Stimulated activated naive B cell treated with anti-CD40 and anti-IgM and Interleukin-4, amounts not matched to agents 10 μg/mL and 1 μg/mL and 100 μg/mL, for 72 hours (primary cell): Measurements from ENCODE around the gene NLK.

Source experiments
- ATAC-seq, 2 donors: fragments of 150-1000 bp; cut with Tn5 transposase; replicated peaks; 2 replicates each; pipeline ENCODE4 v1.10.0; 2021; ENCODE audit warnings: moderate library complexity in 1 of 2
- DNase-seq: peaks from one replicate; pipeline ENCODE4 v3.0.0; 2021
- H3K27ac Mint-ChIP-seq: one replicate; pipeline ENCODE4 v1.8.0; 2022; ENCODE audit warnings: mild to moderate bottlenecking, mixed read lengths
- H3K27me3 Mint-ChIP-seq, 2 donors: one replicate each; pipeline ENCODE4 v1.8.0; 2022; ENCODE audit warnings: mixed read lengths in 2 of 2
- H3K36me3 Mint-ChIP-seq, 2 donors: one replicate each; pipeline ENCODE4 v1.8.0; 2022; ENCODE audit warnings: mixed read lengths in 2 of 2, mild to moderate bottlenecking in 1 of 2
- H3K4me1 Mint-ChIP-seq, 2 donors: one replicate each; pipeline ENCODE4 v1.8.0; 2022; ENCODE audit warnings: mixed read lengths in 2 of 2, mild to moderate bottlenecking in 1 of 2
- H3K4me3 Mint-ChIP-seq, 2 donors: one replicate each; pipeline ENCODE4 v1.8.0; 2022; ENCODE audit warnings: mild to moderate bottlenecking in 2 of 2, mixed read lengths in 2 of 2, moderate library complexity in 1 of 2
- H3K9me3 Mint-ChIP-seq, 2 donors: one replicate each; pipeline ENCODE4 v1.8.0; 2022; ENCODE audit warnings: mixed read lengths in 2 of 2, mild to moderate bottlenecking in 1 of 2

Gene NLK

DNA sequence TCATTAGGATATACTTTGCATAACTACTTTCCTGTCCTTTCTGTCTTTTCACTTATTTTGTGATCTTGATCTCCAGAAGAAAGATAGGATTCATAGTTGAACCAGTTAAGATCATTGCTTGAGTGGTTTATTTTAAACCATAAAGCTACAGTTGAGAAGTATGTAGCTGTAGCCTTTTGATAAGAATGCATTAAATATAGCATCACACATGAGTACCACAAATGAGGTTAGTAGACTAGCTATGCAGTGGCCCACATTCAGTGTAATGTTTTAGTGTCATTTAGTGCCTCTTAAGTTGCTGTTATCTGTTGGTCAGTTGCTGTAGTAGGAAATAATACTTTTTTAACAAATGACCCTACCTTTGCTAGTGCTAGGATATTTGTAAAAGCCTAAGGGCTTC lies 1.3 kb downstream of the NLK start:
- Mint-ChIP-seq H3K4me1 (peaks cover 35 to 61% of the 10 kb centered on the region in 2 donors), H3K4me3 (peak overlapping the region; percentile 90 to 96), H3K27me3 (peaks cover 0 to 4% of the 10 kb centered on the region in 2 donors), H3K36me3 (peaks cover 17 to 39% of the 10 kb centered on the region in 2 donors), H3K9me3 (peaks cover 4% of the 10 kb centered on the region in 2 donors), H3K27ac (no peak overlapping the region)
- no peak for ATAC-seq
- no peak for DNase-seq

DNA sequence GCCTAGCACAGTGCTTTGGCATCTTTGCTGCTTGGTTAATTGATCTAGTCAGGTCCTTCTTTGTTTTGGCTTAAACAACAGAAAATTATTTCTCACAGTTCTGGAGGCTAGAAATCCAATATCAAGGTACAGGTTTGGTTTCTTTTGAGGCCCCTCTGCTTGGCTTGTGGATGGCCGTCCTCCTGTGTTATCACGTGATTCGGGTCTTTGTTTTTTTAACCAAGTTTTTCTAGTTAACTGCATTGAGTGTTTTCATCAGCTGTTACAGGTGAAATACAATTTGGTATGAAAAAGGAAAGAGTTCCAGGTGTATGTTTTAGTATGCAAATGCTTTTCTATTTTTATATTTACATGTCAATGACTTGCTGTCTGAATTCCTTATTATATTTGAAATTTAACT lies 2.8 kb downstream of the NLK start:
- DNase-seq (no peak), ATAC-seq (no peak)
- Mint-ChIP-seq H3K36me3 (peaks cover 26 to 50% of the 10 kb centered on the region in 2 donors), H3K4me3 (peak overlapping the region in 1 of 2 donors; percentile 47), H3K4me1 (peaks cover 41 to 72% of the 10 kb centered on the region in 2 donors), H3K27me3 (no peaks in the 10 kb centered on the region), H3K9me3 (peaks cover 0 to 2% of the 10 kb centered on the region in 2 donors), H3K27ac (no peak overlapping the region)

DNA sequence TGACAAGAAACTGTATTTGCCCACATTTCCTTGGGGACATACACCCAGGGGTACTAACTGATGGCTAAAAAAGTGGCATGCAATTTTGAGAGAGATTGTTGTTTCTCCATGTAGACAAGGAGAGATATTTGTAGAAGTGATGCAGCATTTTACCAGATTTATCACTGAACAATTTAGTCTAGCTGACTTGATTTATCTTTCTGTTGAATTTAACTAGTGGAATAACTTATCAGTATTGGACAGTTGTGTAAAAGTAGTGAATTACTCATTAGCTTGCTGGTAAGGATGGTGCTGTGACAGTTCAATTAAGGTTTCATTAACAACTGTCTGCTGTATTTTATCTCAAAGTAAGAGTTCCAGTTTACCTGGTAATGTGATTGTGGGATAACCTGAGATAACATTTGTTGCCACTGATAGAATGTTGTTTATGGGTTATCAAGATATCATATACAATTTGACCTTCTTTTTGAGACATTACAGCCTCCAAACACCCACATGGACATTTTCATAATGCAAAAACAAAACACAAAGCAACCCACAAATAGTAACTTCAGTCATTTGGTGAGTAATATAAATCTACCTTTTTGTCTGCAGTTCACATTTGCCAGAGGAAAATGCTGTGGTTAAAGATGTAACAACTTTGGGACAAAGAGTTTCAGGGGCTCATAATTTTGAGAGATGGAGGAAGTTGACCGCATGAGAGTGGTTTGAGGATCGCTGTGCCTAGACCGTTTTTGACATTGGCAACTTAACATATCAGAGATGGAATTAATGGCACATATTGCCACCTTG lies 3.8 kb downstream of the NLK start:
- Mint-ChIP-seq H3K27me3 (no peaks in the 10 kb centered on the region), H3K4me3 (peak overlapping the region; percentile 55 to 67), H3K36me3 (peaks cover 27 to 53% of the 10 kb centered on the region in 2 donors), H3K27ac (no peak overlapping the region), H3K4me1 (peaks cover 43 to 72% of the 10 kb centered on the region in 2 donors), H3K9me3 (no peaks in the 10 kb centered on the region)
- DNase-seq: no peak
- peak; percentile 15 to 20 for ATAC-seq

DNA sequence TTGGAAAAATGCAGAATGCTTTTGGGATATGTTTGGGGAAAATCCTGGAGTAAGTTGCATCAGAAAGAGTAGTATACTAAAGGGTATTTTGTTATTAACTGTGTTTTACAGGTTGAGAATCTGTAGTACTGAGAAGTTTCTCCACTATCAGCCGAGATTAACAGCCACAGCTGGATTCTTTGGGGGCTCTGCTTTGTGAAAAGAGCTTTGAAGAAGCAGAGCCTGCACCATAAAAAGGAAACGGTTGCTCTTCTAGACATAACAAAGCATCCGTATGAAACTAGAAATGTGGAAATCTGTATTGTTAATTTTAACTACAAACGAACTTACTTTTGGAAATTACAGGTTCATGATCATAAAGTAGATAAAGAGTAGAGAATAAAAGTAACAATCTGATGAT lies 5.3 kb downstream of the NLK start:
- no peaks in the 10 kb centered on the region for H3K27me3 Mint-ChIP-seq
- no peak overlapping the region for H3K4me3 Mint-ChIP-seq
- no peak for DNase-seq
- H3K4me1 Mint-ChIP-seq: peaks cover 41 to 67% of the 10 kb centered on the region in 2 donors
- no peak overlapping the region for H3K27ac Mint-ChIP-seq
- no peaks in the 10 kb centered on the region for H3K9me3 Mint-ChIP-seq
- ATAC-seq: no peak
- peaks cover 26 to 43% of the 10 kb centered on the region in 2 donors for H3K36me3 Mint-ChIP-seq

DNA sequence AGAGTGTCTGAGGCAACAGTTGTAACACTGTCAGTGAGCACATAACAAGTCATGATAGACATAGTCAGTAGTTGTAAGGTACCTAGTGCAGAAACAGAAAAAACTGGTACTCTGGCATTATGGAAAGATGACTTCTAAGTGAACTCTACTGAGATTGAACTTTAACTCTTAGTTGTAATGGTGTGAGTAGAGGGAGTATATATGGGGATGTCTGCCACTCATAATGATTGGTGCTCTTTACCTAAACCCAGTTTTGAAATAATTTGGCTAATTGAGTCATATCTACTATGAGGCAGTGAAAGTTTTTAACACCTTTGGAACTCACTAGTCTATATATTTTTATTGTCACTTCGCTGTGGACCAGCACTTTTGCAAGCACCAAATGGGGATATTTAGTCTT lies 6.6 kb downstream of the NLK start:
- no peaks in the 10 kb centered on the region for H3K27me3 Mint-ChIP-seq
- no peak for ATAC-seq
- no peak overlapping the region for H3K27ac Mint-ChIP-seq
- H3K9me3 Mint-ChIP-seq: no peaks in the 10 kb centered on the region
- no peak for DNase-seq
- peaks cover 20 to 32% of the 10 kb centered on the region in 2 donors for H3K36me3 Mint-ChIP-seq
- peaks cover 41 to 70% of the 10 kb centered on the region in 2 donors for H3K4me1 Mint-ChIP-seq
- H3K4me3 Mint-ChIP-seq: no peak overlapping the region

DNA sequence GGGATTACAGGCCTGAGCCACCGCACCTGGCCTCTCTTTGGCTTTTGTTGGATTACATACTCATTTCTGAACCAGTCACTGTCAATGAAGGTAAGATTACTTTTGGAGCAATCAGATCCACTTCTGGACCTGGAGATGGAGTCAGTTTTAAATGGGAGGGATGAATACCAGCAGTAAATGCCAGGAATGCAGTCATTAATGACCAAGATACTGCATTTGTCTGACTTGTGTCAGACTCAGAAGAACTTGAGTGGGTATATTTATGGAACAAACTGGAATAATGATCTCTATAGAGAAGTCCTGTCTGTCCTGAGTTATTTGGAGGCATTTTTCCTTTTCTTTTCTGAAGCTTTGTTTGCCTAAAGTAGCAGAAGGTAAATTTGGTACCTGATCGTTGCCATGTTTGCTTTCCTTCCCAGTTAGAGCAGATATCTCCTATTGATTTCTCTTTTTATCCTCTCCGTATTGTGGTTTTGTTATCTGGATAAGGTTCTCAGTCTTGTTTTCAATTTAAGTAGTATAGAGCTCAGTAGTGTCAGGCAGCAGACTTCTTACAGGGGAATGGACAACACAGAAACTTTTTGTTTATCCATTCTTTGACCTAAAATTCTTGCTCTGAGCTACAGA lies 10.7 kb downstream of the NLK start:
- H3K36me3 Mint-ChIP-seq: peaks cover 10 to 15% of the 10 kb centered on the region in 2 donors
- ATAC-seq: no peak
- no peak overlapping the region for H3K27ac Mint-ChIP-seq
- H3K27me3 Mint-ChIP-seq: no peaks in the 10 kb centered on the region
- H3K4me3 Mint-ChIP-seq: no peak overlapping the region
- no peak for DNase-seq
- H3K4me1 Mint-ChIP-seq: peaks cover 26 to 64% of the 10 kb centered on the region in 2 donors
- H3K9me3 Mint-ChIP-seq: no peaks in the 10 kb centered on the region

DNA sequence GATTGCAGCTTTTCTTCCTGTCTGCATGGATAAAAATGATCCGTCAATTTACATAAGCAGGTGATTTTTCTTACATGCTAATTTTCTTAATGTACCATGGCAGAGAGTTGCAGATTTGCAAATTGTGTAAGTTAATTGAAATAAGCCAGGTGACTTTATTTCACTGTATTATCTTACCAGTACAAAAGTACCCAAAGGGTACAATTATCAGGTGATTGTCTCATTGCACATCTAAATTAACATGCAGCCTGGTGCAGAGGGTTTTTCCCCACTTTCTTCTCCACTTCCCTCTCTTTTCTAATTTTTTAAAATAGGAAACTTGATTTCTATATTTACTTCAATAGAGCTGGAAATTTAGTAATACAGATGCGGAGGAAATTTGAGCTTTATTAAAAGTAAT lies 11.2 kb downstream of the NLK start:
- no peak overlapping the region for H3K27ac Mint-ChIP-seq
- H3K4me3 Mint-ChIP-seq: peak overlapping the region in 1 of 2 donors; percentile 30

DNA sequence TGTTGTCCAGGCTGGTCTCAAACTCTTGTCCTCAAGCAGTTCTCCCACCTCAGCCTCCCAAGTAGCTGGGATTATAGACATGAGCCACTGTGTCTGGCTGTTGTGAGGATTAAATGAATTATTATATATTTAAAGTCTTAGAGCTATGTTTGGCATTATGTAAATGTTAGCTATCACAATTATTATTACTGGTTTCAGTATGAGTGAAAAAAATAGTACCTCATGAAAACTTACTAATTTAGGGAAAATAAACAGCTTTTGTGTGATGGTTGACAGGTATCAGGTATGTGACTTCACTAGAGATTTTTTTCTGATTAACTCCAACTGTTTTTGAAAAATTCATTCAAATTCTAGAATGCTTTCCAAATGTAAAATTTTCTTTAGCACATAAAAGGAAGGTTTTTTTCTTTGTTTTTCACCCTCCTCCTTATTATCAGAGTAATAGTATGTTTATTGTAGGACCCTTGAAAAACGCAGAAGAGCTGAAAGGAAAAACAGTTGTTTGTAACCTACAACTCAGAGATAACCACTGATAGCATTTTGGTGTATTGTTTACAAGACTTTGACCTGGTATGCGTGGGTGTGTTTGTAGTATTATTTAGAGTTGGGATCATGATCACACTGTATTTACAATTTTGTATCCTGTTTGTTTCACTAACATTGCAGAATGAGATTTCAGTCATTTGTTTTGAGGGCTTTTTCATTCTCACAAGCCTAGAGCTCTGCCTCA lies 13.2 kb downstream of the NLK start:
- DNase-seq: no peak
- Mint-ChIP-seq H3K4me1 (peaks cover 19 to 49% of the 10 kb centered on the region in 2 donors), H3K27ac (no peak overlapping the region), H3K9me3 (no peaks in the 10 kb centered on the region), H3K36me3 (no peaks in the 10 kb centered on the region), H3K27me3 (no peaks in the 10 kb centered on the region), H3K4me3 (no peak overlapping the region)
- ATAC-seq: peak; percentile 35 to 48

More for the DNA sequence above, 11.2 kb downstream of the NLK start:
- ATAC-seq: peak; percentile 42 to 48
- no peak for DNase-seq
- no peaks in the 10 kb centered on the region for H3K9me3 Mint-ChIP-seq
- no peaks in the 10 kb centered on the region for H3K27me3 Mint-ChIP-seq
- peaks cover 10 to 14% of the 10 kb centered on the region in 2 donors for H3K36me3 Mint-ChIP-seq
- peaks cover 30 to 69% of the 10 kb centered on the region in 2 donors for H3K4me1 Mint-ChIP-seq

DNA sequence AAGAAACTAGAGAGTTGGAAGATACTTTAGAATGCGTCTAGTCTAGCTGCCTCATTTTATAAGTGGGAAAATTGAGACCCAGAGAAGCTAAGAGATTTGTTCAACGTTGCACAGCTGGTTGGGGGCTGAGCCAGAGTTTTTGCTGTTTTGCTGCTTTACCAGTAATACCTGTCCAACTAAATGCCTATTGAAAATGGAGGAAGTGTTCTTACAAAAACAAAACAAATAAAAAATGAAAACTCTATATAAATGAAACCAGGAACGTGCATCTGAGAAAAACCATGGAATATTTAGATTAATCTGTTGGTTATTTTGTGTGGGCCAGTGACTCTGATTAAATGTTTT lies 13.8 kb downstream of the NLK start:
- no peaks in the 10 kb centered on the region for H3K27me3 Mint-ChIP-seq
- H3K4me1 Mint-ChIP-seq: peaks cover 19 to 47% of the 10 kb centered on the region in 2 donors
- H3K9me3 Mint-ChIP-seq: no peaks in the 10 kb centered on the region
- ATAC-seq (no peak), DNase-seq (no peak)
- no peak overlapping the region for H3K4me3 Mint-ChIP-seq
- H3K27ac Mint-ChIP-seq: no peak overlapping the region
- H3K36me3 Mint-ChIP-seq: no peaks in the 10 kb centered on the region

DNA sequence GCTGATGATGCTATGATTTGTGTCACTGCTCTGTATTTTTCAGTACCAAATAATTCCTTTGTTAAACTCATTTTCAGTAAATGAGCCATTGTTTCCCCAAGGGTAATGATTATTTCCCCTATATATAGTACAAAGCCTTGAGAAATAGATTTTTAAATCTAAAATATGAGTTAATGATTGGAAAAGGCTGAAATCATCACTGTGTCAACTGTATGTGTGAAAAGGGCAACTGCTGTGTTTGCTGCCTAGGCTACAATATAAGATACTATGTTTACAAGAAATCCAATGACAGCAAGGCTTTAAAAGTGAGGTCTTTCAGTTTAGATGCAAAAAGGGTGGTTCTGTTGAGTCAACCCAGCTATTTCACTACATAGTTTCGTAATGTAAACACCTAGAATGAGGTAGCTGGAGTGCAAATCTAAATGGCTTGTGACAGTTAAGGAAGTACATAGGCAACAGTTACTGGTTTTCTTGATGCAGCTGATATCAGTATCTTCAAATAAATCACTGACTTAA lies 15.3 kb downstream of the NLK start:
- no peaks in the 10 kb centered on the region for H3K36me3 Mint-ChIP-seq
- H3K4me3 Mint-ChIP-seq: no peak overlapping the region
- no peaks in the 10 kb centered on the region for H3K9me3 Mint-ChIP-seq
- DNase-seq: no peak
- peak; percentile 81 to 87 for ATAC-seq
- peaks cover 18 to 45% of the 10 kb centered on the region in 2 donors for H3K4me1 Mint-ChIP-seq
- H3K27me3 Mint-ChIP-seq: no peaks in the 10 kb centered on the region
- H3K27ac Mint-ChIP-seq: peak overlapping the region; percentile 81

DNA sequence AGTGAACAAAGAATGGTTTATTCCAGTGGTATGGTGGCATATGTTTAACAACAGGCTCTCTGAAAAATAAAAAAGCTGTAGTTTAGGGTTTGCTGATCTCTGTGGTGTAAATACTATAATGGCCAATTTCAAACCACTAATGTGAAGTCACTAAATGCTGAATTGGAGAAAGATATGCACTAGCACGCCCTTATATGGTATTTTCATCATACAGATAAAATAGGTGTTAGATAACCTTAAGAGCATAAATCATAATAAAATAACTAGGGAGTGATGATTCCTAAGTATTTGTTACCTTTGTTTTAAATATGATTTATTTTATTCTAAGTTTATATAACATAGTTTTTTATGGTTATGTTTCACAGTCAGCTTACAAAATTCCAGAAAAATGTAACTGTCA lies 17.2 kb downstream of the NLK start:
- no peaks in the 10 kb centered on the region for H3K27me3 Mint-ChIP-seq
- no peak overlapping the region for H3K27ac Mint-ChIP-seq
- peaks cover 8 to 35% of the 10 kb centered on the region in 2 donors for H3K4me1 Mint-ChIP-seq
- no peaks in the 10 kb centered on the region for H3K9me3 Mint-ChIP-seq
- ATAC-seq: no peak
- no peak overlapping the region for H3K4me3 Mint-ChIP-seq
- DNase-seq: no peak
- peaks cover 0 to 1% of the 10 kb centered on the region in 2 donors for H3K36me3 Mint-ChIP-seq

DNA sequence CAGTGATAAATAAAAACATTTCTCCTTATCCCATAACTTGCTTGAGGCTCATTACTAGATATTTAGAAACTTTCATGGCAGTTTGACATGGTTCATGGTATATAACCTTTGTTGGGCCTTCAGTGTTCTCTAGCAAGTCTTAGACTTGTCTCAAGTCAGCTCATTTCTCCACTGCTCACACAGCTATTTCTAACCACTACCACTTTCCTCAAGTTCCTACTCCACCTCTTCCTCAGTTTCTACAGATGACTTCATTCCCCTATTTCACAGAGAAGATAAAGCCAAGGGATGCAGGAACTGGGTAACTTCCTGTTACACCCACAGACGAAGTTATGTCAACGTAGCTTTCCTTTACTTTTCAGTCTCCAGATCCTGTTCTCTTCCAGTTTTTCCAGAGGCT lies 23.2 kb downstream of the NLK start:
- no peak for ATAC-seq
- H3K27ac Mint-ChIP-seq: no peak overlapping the region
- peaks cover 11 to 25% of the 10 kb centered on the region in 2 donors for H3K4me1 Mint-ChIP-seq
- H3K9me3 Mint-ChIP-seq: peaks cover 0 to 2% of the 10 kb centered on the region in 2 donors
- H3K4me3 Mint-ChIP-seq: no peak overlapping the region
- no peaks in the 10 kb centered on the region for H3K27me3 Mint-ChIP-seq
- DNase-seq: no peak
- H3K36me3 Mint-ChIP-seq: peaks cover 13 to 18% of the 10 kb centered on the region in 2 donors

DNA sequence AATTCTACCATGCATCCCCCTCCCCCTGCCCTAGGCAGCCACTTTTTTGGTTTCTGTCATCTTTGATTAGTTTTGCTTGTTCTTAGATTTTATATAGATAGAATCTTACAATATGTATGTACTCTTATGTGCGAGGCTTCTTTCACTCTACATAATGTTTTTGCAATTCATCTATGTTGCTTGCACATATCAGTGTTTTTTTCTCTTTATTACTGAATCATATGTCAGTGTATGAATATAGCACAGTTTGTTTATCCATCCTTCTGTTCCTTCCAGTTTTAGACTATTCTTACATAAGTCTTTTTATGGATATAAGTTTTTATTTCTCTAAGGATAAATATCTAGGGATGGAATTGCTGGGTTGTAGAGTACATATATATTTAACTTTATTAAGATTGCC lies 26.6 kb downstream of the NLK start:
- Mint-ChIP-seq H3K27me3 (no peaks in the 10 kb centered on the region), H3K36me3 (peaks cover 31 to 44% of the 10 kb centered on the region in 2 donors), H3K9me3 (peaks cover 6 to 11% of the 10 kb centered on the region in 2 donors), H3K4me3 (no peak overlapping the region), H3K4me1 (peaks cover 21 to 50% of the 10 kb centered on the region in 2 donors), H3K27ac (no peak overlapping the region)
- ATAC-seq (no peak), DNase-seq (no peak)

DNA sequence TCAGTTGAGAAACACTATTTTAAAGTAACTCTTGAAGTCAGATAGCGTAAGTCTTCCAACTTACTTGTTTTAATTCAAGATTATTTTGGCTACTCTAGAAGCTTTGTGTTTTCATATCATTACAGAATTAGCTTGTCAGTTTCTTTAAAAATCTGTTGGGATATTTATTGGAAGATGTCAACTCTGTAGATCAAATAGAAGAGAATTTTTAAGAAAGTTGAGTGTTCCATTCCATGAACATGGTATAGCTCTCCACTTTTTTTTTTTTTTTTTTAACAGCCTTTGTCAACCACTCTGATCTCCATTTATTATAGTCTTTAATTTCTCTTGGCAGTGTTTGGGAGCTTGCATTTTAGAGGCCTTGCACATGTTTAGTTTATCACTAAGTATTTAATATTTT lies 28.7 kb downstream of the NLK start:
- H3K4me1 Mint-ChIP-seq: peaks cover 13 to 51% of the 10 kb centered on the region in 2 donors
- no peak for DNase-seq
- no peak overlapping the region for H3K27ac Mint-ChIP-seq
- no peak overlapping the region for H3K4me3 Mint-ChIP-seq
- no peaks in the 10 kb centered on the region for H3K27me3 Mint-ChIP-seq
- ATAC-seq: no peak
- peaks cover 6 to 10% of the 10 kb centered on the region in 2 donors for H3K9me3 Mint-ChIP-seq
- H3K36me3 Mint-ChIP-seq: peaks cover 29 to 36% of the 10 kb centered on the region in 2 donors
